Measurements from ENCODE around the gene CERS2.
"Not testable (repeated sequence)": the region's sequence is repeated elsewhere in the genome, so short reads cannot be mapped to it uniquely, and the experiment has no call there.

The CERS2 gene

GRCh38 chr1:150968491-150968890 lies 6.1 kb downstream of the CERS2 start:
- FAIRE-seq: no peak

GRCh38 chr1:150967936-150968335 lies 6.7 kb downstream of the CERS2 start:
- no peak for FAIRE-seq

GRCh38 chr1:150966011-150966410 lies 8.6 kb downstream of the CERS2 start:
- FAIRE-seq: no peak

- no peak for FAIRE-seq
Observed at GRCh38 chr1:150965605-150966004, 9.0 kb downstream of the CERS2 start.

- FAIRE-seq: no peak
Observed at GRCh38 chr1:150964164-150964489, 10.5 kb downstream of the CERS2 start.

- FAIRE-seq: no peak
Observed at GRCh38 chr1:150963321-150964163, 11.1 kb downstream of the CERS2 start.

- no peak for FAIRE-seq
Observed at GRCh38 chr1:150961756-150962155, 12.9 kb downstream of the CERS2 start.

- no peak for FAIRE-seq
Observed at GRCh38 chr1:150960646-150961045, 14.0 kb downstream of the CERS2 start.

GRCh38 chr1:150957666-150958065 lies 17.0 kb downstream of the CERS2 start:
- FAIRE-seq: no peak

GRCh38 chr1:150955280-150955679 lies 19.4 kb downstream of the CERS2 start:
- FAIRE-seq: no peak

- no peak for FAIRE-seq
Observed at GRCh38 chr1:150954708-150955107, 19.9 kb downstream of the CERS2 start.

GRCh38 chr1:150944856-150945255 lies 29.8 kb downstream of the CERS2 start:
- no peak for FAIRE-seq

- no peak for FAIRE-seq
Observed at GRCh38 chr1:150931773-150932172, 42.9 kb downstream of the CERS2 start.

GRCh38 chr1:150928775-150929174 lies 45.9 kb downstream of the CERS2 start:
- not testable (repeated sequence) for FAIRE-seq

GRCh38 chr1:150928286-150928685 lies 46.3 kb downstream of the CERS2 start:
- FAIRE-seq: no peak

- FAIRE-seq: no peak
Observed at GRCh38 chr1:150927624-150928023, 47.0 kb downstream of the CERS2 start.

GRCh38 chr1:150926097-150926741 lies 48.4 kb downstream of the CERS2 start, which contains the start of gene SETDB1:
TSS of gene SETDB1 (plus strand) at chr1:150926363. CDS start at chr1:150927715, 1,352 bp downstream.
- FAIRE-seq: peak; percentile 96

GRCh38 chr1:150925080-150925479 lies 49.6 kb downstream of the CERS2 start:
- FAIRE-seq: no peak

- peak; percentile 43 for FAIRE-seq
Observed at GRCh38 chr1:150922519-150922975, 52.1 kb downstream of the CERS2 start.

- no peak for FAIRE-seq
Observed at GRCh38 chr1:150917387-150917786, 57.2 kb downstream of the CERS2 start.
